Mesangial cell (primary cell): Measurements from ENCODE around the gene IRAK1. TPM values are rescaled to one million over a fixed set of nuclear protein-coding genes. Genes with fewer than 3 reads are reported as not detected.

Source experiments
- total RNA-seq: library from RNA; depleted of rRNA; stranded (reverse); fragments of >200 nt; gene quantifications from 2 replicates; pipeline ENCODE4 v1.2.3, GENCODE V29; 2015

The IRAK1 gene
- total RNA-seq: 110 and 179 TPM in 2 replicates

DNA sequence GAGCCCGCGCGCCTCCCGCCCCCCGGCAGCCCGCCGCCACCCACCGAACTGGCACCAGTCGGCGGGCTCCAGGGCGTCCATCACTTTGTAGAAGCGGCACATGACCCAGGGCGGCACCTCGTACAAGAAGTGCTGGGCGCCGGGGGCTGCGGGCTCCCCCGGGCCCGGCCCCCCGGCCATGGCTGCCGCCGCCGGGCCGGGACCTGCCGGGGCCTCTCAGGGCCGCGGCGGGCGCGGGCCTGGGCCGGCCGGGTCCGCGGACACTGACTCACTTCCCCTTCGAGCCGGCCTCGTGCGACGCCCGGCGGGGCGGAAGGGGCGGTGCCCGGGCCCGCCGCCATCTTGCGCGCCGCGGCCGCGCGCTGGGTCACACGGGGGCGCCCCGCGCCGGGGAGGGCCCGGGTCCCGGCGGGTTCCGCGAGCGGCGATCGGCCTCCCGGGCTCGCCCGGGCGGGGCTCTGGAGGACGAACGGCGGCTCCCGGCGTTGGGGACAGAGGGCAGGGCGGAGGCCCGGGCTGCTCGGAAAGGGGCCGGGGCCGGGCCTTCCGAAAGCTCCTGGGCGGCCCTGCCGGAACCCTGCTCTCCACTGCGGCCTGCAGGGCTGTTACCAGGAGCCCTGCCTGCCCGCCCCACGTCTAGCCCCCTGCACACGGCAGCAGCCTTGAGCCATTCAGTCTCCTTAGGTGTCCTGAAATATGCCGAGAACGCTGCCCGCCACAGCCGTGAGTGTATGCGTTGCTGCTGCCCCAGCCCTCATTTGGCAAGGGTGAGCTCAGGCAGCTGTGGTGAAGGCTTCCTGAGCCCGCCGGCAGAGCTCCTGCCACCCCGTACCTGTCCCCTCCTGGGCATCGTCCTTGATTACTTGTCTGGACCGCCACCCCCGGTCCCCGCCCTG is at the start of gene IRAK1:
IRAK1 (minus strand) TSS at position 270 of the 896 bp plus-strand sequence; CDS start at position 180, 90 bp downstream.

DNA sequence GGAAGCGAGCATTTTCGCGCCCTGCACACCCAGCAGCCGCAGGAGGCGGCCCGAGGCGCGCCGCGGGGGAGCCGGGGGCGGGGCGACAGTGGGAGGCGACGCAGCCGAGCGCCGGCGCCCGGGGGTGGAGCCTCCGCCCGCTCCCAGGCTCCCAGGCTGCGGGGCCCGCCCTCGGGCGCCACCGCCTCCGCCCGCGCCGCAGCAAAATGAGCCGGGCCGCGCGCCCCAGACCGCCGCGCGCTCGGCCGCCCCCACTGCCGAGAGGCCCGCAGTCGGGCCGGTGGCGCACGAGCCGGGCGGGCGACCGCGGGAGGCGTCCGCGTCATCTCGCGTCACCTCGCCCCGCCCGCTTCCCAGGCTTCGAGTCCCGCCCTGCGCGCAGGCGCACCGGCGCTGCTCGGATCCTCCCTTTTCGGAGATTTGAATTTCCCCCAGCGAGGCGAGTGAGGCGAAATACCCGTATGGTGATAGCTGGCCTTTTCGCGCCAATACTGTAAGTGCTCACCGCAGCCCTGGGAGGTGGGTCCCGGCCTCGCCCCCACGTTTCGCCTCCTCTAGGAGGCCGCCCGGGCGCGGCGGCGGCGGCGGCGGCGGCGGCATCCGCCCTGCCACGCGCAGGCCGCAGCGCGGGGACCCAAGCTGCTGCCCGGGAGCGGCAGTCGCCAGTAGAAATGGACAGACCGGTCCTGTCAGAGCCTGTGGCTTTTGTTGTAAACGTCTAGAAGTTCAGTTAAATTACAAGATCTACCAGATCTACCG is 47.2 kb downstream of the IRAK1 start, which contains the start of gene TMEM187:
TMEM187 (plus strand) TSS at position 387 of the 759 bp plus-strand sequence. CDS start 9,309 bp downstream, outside the sequence.

DNA sequence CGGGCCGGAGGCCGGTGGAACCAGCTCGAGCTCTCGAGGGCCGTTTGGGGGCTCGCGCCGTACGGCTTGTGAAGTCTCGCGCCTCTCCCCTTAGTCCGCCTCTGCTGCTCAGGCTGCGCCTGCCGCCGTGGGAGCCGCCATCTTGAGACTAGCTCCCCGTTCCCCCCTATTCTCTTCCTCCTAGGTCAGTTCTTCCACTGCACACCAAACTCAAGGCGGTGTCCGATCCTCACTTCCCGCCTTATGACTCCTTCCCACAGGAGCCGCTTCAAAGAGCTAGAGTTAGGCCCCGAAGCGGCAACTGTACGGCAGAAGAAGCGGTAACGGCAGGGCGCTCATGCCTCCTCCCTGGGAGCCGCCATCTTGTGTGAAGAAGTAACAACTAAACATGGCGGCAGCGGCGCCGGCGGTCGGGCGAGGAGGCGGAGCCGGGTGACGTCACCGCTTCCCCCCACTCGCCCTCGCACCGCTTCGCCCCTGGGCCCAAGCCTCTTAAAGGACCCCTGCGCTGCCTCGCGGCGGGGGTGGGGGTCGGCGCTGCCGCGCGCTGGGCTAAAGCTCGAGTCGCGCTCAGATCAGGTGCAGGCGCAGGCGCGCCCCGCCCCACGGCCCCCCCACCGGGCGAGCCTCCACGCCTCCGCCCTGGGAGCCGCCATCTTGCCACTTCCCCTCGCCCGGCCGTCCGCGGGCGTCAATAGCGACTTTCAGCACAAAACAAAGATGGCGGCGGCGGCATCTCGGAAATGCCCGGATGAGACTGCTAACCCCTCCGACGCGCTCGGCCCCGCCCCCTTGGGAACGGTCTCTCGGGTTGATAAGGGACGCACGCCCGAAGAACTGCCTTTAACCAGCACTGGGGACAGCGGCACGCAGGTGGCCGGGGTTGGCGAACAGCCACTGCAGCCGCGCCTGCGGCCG is 48.0 kb downstream of the IRAK1 start, which contains the start of gene HCFC1:
HCFC1 (minus strand) TSS at position 369 of the 918 bp plus-strand sequence. CDS start 978 bp downstream, outside the sequence.

Other genes starting within 250 kb of the IRAK1 start
- gene SRPK3, start 238.9 kb downstream of the IRAK1 start, total RNA-seq: 1.9 TPM in 1 of 2 replicates, not detected in the other
- gene IDH3G, start 225.5 kb downstream of the IRAK1 start, total RNA-seq: 91.7 and 93.4 TPM in 2 replicates
- 224 and 257 TPM in 2 replicates for gene SSR4, start 225.2 kb downstream of the IRAK1 start, total RNA-seq
- gene PDZD4, start 189.4 kb downstream of the IRAK1 start, total RNA-seq: under 0.01 and 0.13 TPM in 2 replicates
- 15.6 and 37.3 TPM in 2 replicates for gene L1CAM, start 133.7 kb downstream of the IRAK1 start, total RNA-seq
- gene AVPR2, start 115.2 kb downstream of the IRAK1 start, total RNA-seq: not detected in 2 replicates
- gene ARHGAP4, start 93.6 kb downstream of the IRAK1 start, total RNA-seq: 5.7 and 16.7 TPM in 2 replicates
- 126 and 216 TPM in 2 replicates for gene NAA10, start 84.9 kb downstream of the IRAK1 start, total RNA-seq
- gene RENBP, start 75.3 kb downstream of the IRAK1 start, total RNA-seq: 0.98 and 11.3 TPM in 2 replicates
- 58.3 and 86.0 TPM in 2 replicates for gene HCFC1, start 48.1 kb downstream of the IRAK1 start, total RNA-seq
- 9.0 and 10.6 TPM in 2 replicates for gene TMEM187, start 47.1 kb downstream of the IRAK1 start, total RNA-seq
- 16.5 and 16.8 TPM in 2 replicates for gene MECP2, start 77.8 kb upstream of the IRAK1 start, total RNA-seq
- not detected in 2 replicates for gene OPN1LW, start 124.3 kb upstream of the IRAK1 start, total RNA-seq
- gene OPN1MW, start 162.7 kb upstream of the IRAK1 start, total RNA-seq: not detected in 2 replicates
- gene OPN1MW2, start 199.9 kb upstream of the IRAK1 start, total RNA-seq: not detected in 2 replicates
- gene OPN1MW3, start 237.7 kb upstream of the IRAK1 start, total RNA-seq: not detected in 2 replicates